SU-DHL-6 (cell line): ENCODE results near the gene PKNOX2.

Experiments used
- CTCF ChIP-seq: fragments of 200-600 bp; sonication (generic); IDR thresholded peaks from one replicate; pipeline ENCODE4 v1.5.1; 2017; ENCODE audit warnings: antibody characterized with exemption, mild to moderate bottlenecking, low read length, moderate library complexity; ENCODE audit not compliant: insufficient read depth, poor library complexity, severe bottlenecking
- EZH2phosphoT487 ChIP-seq: fragments of 200-600 bp; sonication (generic), shearing (Covaris generic); conservative IDR thresholded peaks from 2 replicates; pipeline ENCODE4 v1.6.1; 2018; ENCODE audit warnings: mild to moderate bottlenecking, antibody characterized with exemption, low read length, moderate library complexity, mixed read lengths

DNA sequence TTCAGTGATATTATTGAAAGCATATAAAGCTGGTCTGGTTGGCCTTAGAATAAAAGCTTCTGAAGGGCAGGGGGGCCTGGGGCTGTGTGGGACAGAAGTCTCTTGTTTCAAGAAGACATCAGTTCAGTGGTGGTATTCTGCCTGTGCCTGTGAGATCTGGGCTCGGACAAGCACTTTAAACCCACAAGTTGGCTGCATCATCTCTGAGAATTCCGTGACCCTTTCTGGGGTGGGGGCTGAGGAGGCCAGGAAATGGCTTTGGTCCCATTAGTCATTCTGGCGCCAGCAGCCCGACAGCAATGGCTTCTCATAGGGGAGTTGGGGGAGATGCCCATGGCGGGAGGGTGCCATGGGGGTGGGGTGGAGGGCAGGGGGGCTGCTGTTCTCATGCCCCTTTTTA lies 104.1 kb downstream of the PKNOX2 start:
- TF ChIP-seq CTCF = no peak
- no peak for TF ChIP-seq EZH2phosphoT487
